ENCODE results near the gene C8G. TPM values are rescaled to one million over a fixed set of nuclear protein-coding genes. Genes with fewer than 3 reads are reported as not detected.

Gene C8G
- total RNA-seq, 1 experiment from 2014 or later: 2.1 TPM

GRCh38 chr9:136977223-136977622 lies 32.2 kb downstream of the C8G start, which contains the start of gene PTGDS (continued):
- TF ChIP-seq CTCF (IDR thresholded peaks at IDR 0.05 in 2 of 3, conservative IDR thresholded peaks at IDR 0.05 in 1 of 3; ENCODE audit: borderline replicate concordance in 1 of 3, insufficient read depth in 1 of 3, low read depth in 2 of 3, low read length in 2 of 3): no peak
- TF ChIP-seq CEBPB (IDR thresholded peaks at IDR 0.05; ENCODE audit: low read depth): no peak
- no peak for TF ChIP-seq EZH2phosphoT487 (IDR thresholded peaks at IDR 0.05; ENCODE audit: borderline replicate concordance)
- TF ChIP-seq JUND (IDR thresholded peaks at IDR 0.05): no peak
- TF ChIP-seq SRF (IDR thresholded peaks at IDR 0.05; ENCODE audit: low read depth): no peak
- no peak for TF ChIP-seq ZBTB33 (IDR thresholded peaks at IDR 0.05; ENCODE audit: extremely low read depth, insufficient replicate concordance, low read length)
- no peak for TF ChIP-seq TCF7L2 (IDR thresholded peaks at IDR 0.05; ENCODE audit: borderline replicate concordance, extremely low read depth, insufficient read depth, insufficient read length)
- TF ChIP-seq POLR2A (IDR thresholded peaks at IDR 0.05; ENCODE audit: borderline replicate concordance, extremely low read depth, insufficient read depth, insufficient read length): no peak
- TF ChIP-seq MAX (IDR thresholded peaks at IDR 0.05): no peak

- Histone ChIP-seq H4K20me1 (ENCODE audit: insufficient read depth) (no peaks in the 10 kb centered on the region), H3K36me3 (ENCODE audit: control insufficient read depth in 1 of 2, insufficient read depth in 2 of 2, low read length in 2 of 2) (no peaks in the 10 kb centered on the region), H3K4me1 (ENCODE audit: control insufficient read depth in 1 of 2, insufficient read depth in 2 of 2, low read length in 2 of 2) (peaks cover 2 to 32% of the 10 kb centered on the region in 2 experiments; a peak in 3 of 4 replicates), H3K4me3 (replicated peaks in 1 of 2; ENCODE audit: low read depth in 1 of 2, low read length in 2 of 2) (peak overlapping the region in 1 of 2 experiments; percentile 46; a peak in 3 of 4 replicates), H3K9ac (ENCODE audit: low read length) (peak overlapping the region; percentile 40; the same call in 1 of the 2 replicates), H2AFZ (ENCODE audit: low read depth, low read length, poor library complexity, severe bottlenecking) (no peak overlapping the region), H3K27me3 (ENCODE audit: insufficient read depth, low read length) (no peaks in the 10 kb centered on the region), H3K27ac (ENCODE audit: low read depth, low read length) (peak overlapping the region; percentile 51; the same call in 1 of the 2 replicates), H3K79me2 (ENCODE audit: insufficient read depth, low read length) (no peaks in the 10 kb centered on the region), H3K4me2 (ENCODE audit: low read length) (peak overlapping the region; percentile 67), H3K9me3 (ENCODE audit: control insufficient read depth in 1 of 2, insufficient read depth in 1 of 2, low read depth in 1 of 2, low read length in 2 of 2) (no peaks in the 10 kb centered on the region), H3K9me2 (ENCODE audit: insufficient read depth) (no peaks in the 10 kb centered on the region)
- ChIA-PET RAD21 (ENCODE audit: low non-redundant PET in 1 of 2, low total read pairs in 2 of 2, uncharacterized antibody in 2 of 2, unreplicated experiment in 2 of 2) (no interaction called here), CTCF (interaction anchor here (1.0 to 3.0 kb wide), 5 partner anchors 13 to 104 kb away, joined by 3 to 11 read pairs (median 6); no protein-coding TSS in a partner anchor), POLR2A (interaction anchor here (0.6 to 1.4 kb wide), 4 partner anchors 8 to 482 kb away, joined by 3 to 6 read pairs (median 6); partner anchors contain the start of gene PAXX)
- ATAC-seq (no peak), DNase-seq (ENCODE audit: low read depth, low spot score) (no peak)
- BruUV-seq (replicated peaks): no TSS peak
- TF ChIP-seq POLR2AphosphoS5 (IDR thresholded peaks at IDR 0.05; ENCODE audit: low read depth, low read length) (no peak), EZH2 (IDR thresholded peaks at IDR 0.05) (no peak), FOSL1 (IDR thresholded peaks at IDR 0.05; ENCODE audit: low read depth) (no peak), ZFX (IDR thresholded peaks at IDR 0.05) (no peak), ATF3 (IDR thresholded peaks at IDR 0.05) (no peak), REST (IDR thresholded peaks at IDR 0.05; ENCODE audit: low read depth) (no peak), CBX3 (IDR thresholded peaks at IDR 0.05; ENCODE audit: low read depth) (no peak), EGR1 (IDR thresholded peaks at IDR 0.05; ENCODE audit: low read depth) (no peak), SRF (IDR thresholded peaks at IDR 0.05; ENCODE audit: low read depth) (no peak), RAD21 (IDR thresholded peaks at IDR 0.05; ENCODE audit: low read depth) (no peak), JUND (IDR thresholded peaks at IDR 0.05) (no peak), CEBPB (IDR thresholded peaks at IDR 0.05; ENCODE audit: low read depth) (no peak), EZH2phosphoT487 (IDR thresholded peaks at IDR 0.05; ENCODE audit: borderline replicate concordance) (no peak)
- intact Hi-C loops (cut with micrococcal nuclease): no loop called here
Observed at GRCh38 chr9:136977649-136978072, 32.6 kb downstream of the C8G start.
